Measurements from ENCODE around the gene COL4A2. TPM values are rescaled to one million over a fixed set of nuclear protein-coding genes. Genes with fewer than 3 reads are reported as not detected.

COL4A2 gene
- total RNA-seq, 4 donors from 2014 or later: 51.2 to 85.8 (median 70.5) TPM

- Histone ChIP-seq H3K4me3 (no peak overlapping the region), H3K9me3 (no peaks in the 10 kb centered on the region), H3K27me3 (no peaks in the 10 kb centered on the region), H3K4me1 (peaks cover 0 to 4% of the 10 kb centered on the region in 2 donors), H3K36me3 (peaks cover 0 to 6% of the 10 kb centered on the region in 2 donors), H3K27ac (no peak overlapping the region)
- TF ChIP-seq POLR2A (IDR thresholded peaks at IDR 0.05): no peak
- intact Hi-C loops (cut with DNase I; ENCODE audit: low total_unique reads) (no loop called here), in situ Hi-C loops (cut with MboI; ENCODE audit: low sequenced_read_pairs in 4 of 4) (loop anchor here in 1 of 4 donors (25.0 kb wide), 2 partner anchors 93 to 343 kb away; partner anchors contain the start of gene RAB20)
- DNase-seq (no peak), ATAC-seq (no peak)
These were observed 162.5 kb downstream of the COL4A2 start for GRCh38 chr13:110469597-110469996.

- TF ChIP-seq POLR2A (IDR thresholded peaks at IDR 0.05) (no peak), CTCF (IDR thresholded peaks at IDR 0.05 in 4 of 5, conservative IDR thresholded peaks at IDR 0.05 in 1 of 5) (no peak)
- Histone ChIP-seq H3K4me1 (peaks cover 0 to 4% of the 10 kb centered on the region in 2 donors), H3K27ac (peak overlapping the region in 2 of 4 donors; percentile 22 to 35), H3K36me3 (peaks cover 0 to 12% of the 10 kb centered on the region in 2 donors), H3K27me3 (no peaks in the 10 kb centered on the region), H3K4me3 (no peak overlapping the region), H3K9me3 (no peaks in the 10 kb centered on the region)
- no peak for DNase-seq
- ATAC-seq: no peak
- in situ Hi-C loops (cut with MboI; ENCODE audit: low sequenced_read_pairs in 4 of 4): loop anchor here in 1 of 4 donors (25.0 kb wide), 2 partner anchors 92 to 342 kb away; partner anchors contain the start of gene RAB20
- intact Hi-C loops (cut with DNase I; ENCODE audit: low total_unique reads): no loop called here
These were observed 163.4 kb downstream of the COL4A2 start for GRCh38 chr13:110470272-110471009.

- Histone ChIP-seq H3K4me1 (peaks cover 0 to 4% of the 10 kb centered on the region in 2 donors), H3K36me3 (peaks cover 0 to 12% of the 10 kb centered on the region in 2 donors), H3K27ac (peak overlapping the region in 1 of 4 donors; percentile 35), H3K4me3 (no peak overlapping the region), H3K27me3 (no peaks in the 10 kb centered on the region), H3K9me3 (no peaks in the 10 kb centered on the region)
- intact Hi-C loops (cut with DNase I; ENCODE audit: low total_unique reads): no loop called here
- in situ Hi-C loops (cut with MboI; ENCODE audit: low sequenced_read_pairs in 4 of 4): loop anchor here in 1 of 4 donors (25.0 kb wide), 2 partner anchors 91 to 341 kb away; partner anchors contain the start of gene RAB20
- TF ChIP-seq POLR2A (IDR thresholded peaks at IDR 0.05) (no peak), CTCF (IDR thresholded peaks at IDR 0.05 in 4 of 5, conservative IDR thresholded peaks at IDR 0.05 in 1 of 5) (no peak)
- ATAC-seq (no peak), DNase-seq (no peak)
These were observed 164.2 kb downstream of the COL4A2 start for GRCh38 chr13:110471156-110471832.

- peaks cover 0 to 4% of the 10 kb centered on the region in 2 donors for H3K4me1 ChIP-seq
- no peak overlapping the region for H3K4me3 ChIP-seq
- no peaks in the 10 kb centered on the region for H3K27me3 ChIP-seq
- intact Hi-C loops (cut with DNase I; ENCODE audit: low total_unique reads): loop anchor here (2.0 kb wide), 1 partner anchor 27 kb away; no protein-coding TSS in a partner anchor
- peak; percentile 33 to 67 for ATAC-seq
- DNase-seq: peak; percentile 40 to 68
- TF ChIP-seq POLR2A (IDR thresholded peaks at IDR 0.05) (no peak), CTCF (IDR thresholded peaks at IDR 0.05 in 4 of 5, conservative IDR thresholded peaks at IDR 0.05 in 1 of 5) (no peak)
- H3K27ac ChIP-seq: peak overlapping the region in 1 of 4 donors; percentile 35
- no peaks in the 10 kb centered on the region for H3K9me3 ChIP-seq
- H3K36me3 ChIP-seq: peaks cover 0 to 12% of the 10 kb centered on the region in 2 donors
- in situ Hi-C loops (cut with MboI; ENCODE audit: low sequenced_read_pairs in 4 of 4): loop anchor here in 1 of 4 donors (25.0 kb wide), 2 partner anchors 91 to 341 kb away; partner anchors contain the start of gene RAB20
These were observed 164.7 kb downstream of the COL4A2 start for GRCh38 chr13:110471833-110472162.
